Colonic mucosa (tissue), 4 donors: Measurements from ENCODE around the gene P3H1. TPM values are rescaled to one million over a fixed set of nuclear protein-coding genes. Genes with fewer than 3 reads are reported as not detected.

Source experiments
- DNase-seq: peaks from one replicate; pipeline ENCODE4 v3.0.0-alpha.2; 2020
- H3K27ac ChIP-seq: fragments of 200-600 bp; one replicate; pipeline ENCODE4 v1.8.0; 2021
- H3K27me3 ChIP-seq: fragments of 200-600 bp; one replicate; pipeline ENCODE4 v1.8.0; 2021
- H3K36me3 ChIP-seq: fragments of 200-600 bp; one replicate; pipeline ENCODE4 v1.8.0; 2021
- H3K4me1 ChIP-seq: fragments of 200-600 bp; one replicate; pipeline ENCODE4 v1.8.0; 2021; ENCODE audit warnings: mild to moderate bottlenecking
- H3K4me3 ChIP-seq: fragments of 200-600 bp; one replicate; pipeline ENCODE4 v1.8.0; 2021
- H3K9ac ChIP-seq, 2 donors: one replicate each; pipeline ENCODE4 v1.7.0; 2013; ENCODE audit warnings: control low read depth in 2 of 2, low read depth in 2 of 2, low read length in 2 of 2
- H3K9me3 ChIP-seq: fragments of 200-600 bp; one replicate; pipeline ENCODE4 v1.8.0; 2021
- CTCF ChIP-seq: fragments of 200-600 bp; IDR thresholded peaks from one replicate; pipeline ENCODE4 v1.8.0; 2022; ENCODE audit warnings: antibody characterized with exemption, mild to moderate bottlenecking
- intact Hi-C: fragments of 100-400 bp; cut with DNase I; formaldehyde crosslinking; loops from one replicate; pipeline ENCODE4 v1.14.1; 2022
- total RNA-seq, 2 donors: library from RNA; stranded (reverse); fragmentation: NEBNext Ultra II Directional in 1 of 2; extraction: Animal tissue kit (Norgen Biotek cat#: 25700) in 1 of 2; gene quantifications; one replicate each; pipeline ENCODE4 v1.2.1, GENCODE V29; 2021
- donor health status: healthy.
- donor health status: DM: no; HTN: no; CAD: no.
- donor health status: DM: no; HTN: no; CAD: no.

P3H1 gene
- total RNA-seq, 2 donors from 2014 or later = 11.7 to 19.1 TPM

GRCh38 chr1:42744148-42744413 is 22.7 kb downstream of the P3H1 start:
- intact Hi-C loops = loop anchor here (10.0 kb wide), 1 partner anchor 399 kb away; no protein-coding TSS in a partner anchor
- DNase-seq = no peak
- H3K4me1 ChIP-seq = no peaks in the 10 kb centered on the region

GRCh38 chr1:42743317-42744147 is 23.3 kb downstream of the P3H1 start:
- no peak for TF ChIP-seq CTCF
- Histone ChIP-seq H3K4me1 (no peaks in the 10 kb centered on the region), H3K27ac (no peak overlapping the region), H3K27me3 (no peaks in the 10 kb centered on the region), H3K36me3 (no peaks in the 10 kb centered on the region), H3K9me3 (no peaks in the 10 kb centered on the region), H3K4me3 (no peak overlapping the region), H3K9ac (no peak overlapping the region)
- intact Hi-C loops = loop anchor here (10.0 kb wide), 1 partner anchor 399 kb away; no protein-coding TSS in a partner anchor
- no peak for DNase-seq

More at GRCh38 chr1:42744148-42744413, 22.7 kb downstream of the P3H1 start:
- Histone ChIP-seq H3K36me3 (no peaks in the 10 kb centered on the region), H3K9ac (no peak overlapping the region), H3K27ac (no peak overlapping the region), H3K4me3 (no peak overlapping the region), H3K9me3 (no peaks in the 10 kb centered on the region), H3K27me3 (no peaks in the 10 kb centered on the region)
- TF ChIP-seq CTCF = no peak

GRCh38 chr1:42742617-42743316 is 24.1 kb downstream of the P3H1 start:
- Histone ChIP-seq H3K4me1 (no peaks in the 10 kb centered on the region), H3K9ac (no peak overlapping the region), H3K27ac (no peak overlapping the region), H3K9me3 (no peaks in the 10 kb centered on the region), H3K27me3 (no peaks in the 10 kb centered on the region), H3K36me3 (no peaks in the 10 kb centered on the region), H3K4me3 (no peak overlapping the region)
- no peak for DNase-seq
- intact Hi-C loops = loop anchor here (10.0 kb wide), 1 partner anchor 398 kb away; no protein-coding TSS in a partner anchor
- no peak for TF ChIP-seq CTCF

- Histone ChIP-seq H3K27me3 (no peaks in the 10 kb centered on the region), H3K4me1 (no peaks in the 10 kb centered on the region), H3K4me3 (no peak overlapping the region), H3K9ac (no peak overlapping the region), H3K36me3 (no peaks in the 10 kb centered on the region), H3K27ac (no peak overlapping the region), H3K9me3 (no peaks in the 10 kb centered on the region)
- intact Hi-C loops = loop anchor here (10.0 kb wide), 1 partner anchor 397 kb away; no protein-coding TSS in a partner anchor
- no peak for DNase-seq
- no peak for TF ChIP-seq CTCF
Observed at GRCh38 chr1:42742141-42742540, 24.7 kb downstream of the P3H1 start.

GRCh38 chr1:42741706-42742105 is 25.1 kb downstream of the P3H1 start:
- H3K27me3 ChIP-seq = no peaks in the 10 kb centered on the region
- DNase-seq = no peak
- no peak overlapping the region for H3K9ac ChIP-seq
- no peak overlapping the region for H3K27ac ChIP-seq
- no peaks in the 10 kb centered on the region for H3K9me3 ChIP-seq
- no peaks in the 10 kb centered on the region for H3K36me3 ChIP-seq
- TF ChIP-seq CTCF = no peak
- no peaks in the 10 kb centered on the region for H3K4me1 ChIP-seq
- intact Hi-C loops = loop anchor here (10.0 kb wide), 1 partner anchor 397 kb away; no protein-coding TSS in a partner anchor
- no peak overlapping the region for H3K4me3 ChIP-seq
